ENCODE data around the gene CEBPG. TPM values are rescaled to one million over a fixed set of nuclear protein-coding genes. Genes with fewer than 3 reads are reported as not detected.

CEBPG gene
- total RNA-seq, 2 donors from 2014 or later = 20.3 to 28.8 TPM

GRCh38 chr19:33405553-33406461, 32.3 kb downstream of the CEBPG start:
- DNase-seq (ENCODE audit: low spot score in 2 of 2) (no peak), ATAC-seq (peak in 1 of 2 donors; percentile 34)
- Mint-ChIP-seq H3K36me3 (no peaks in the 10 kb centered on the region), H3K9me3 (no peaks in the 10 kb centered on the region), H3K27ac (peak overlapping the region; percentile 8 to 50)

GRCh38 chr19:33406521-33407139, 33.1 kb downstream of the CEBPG start:
- peak overlapping the region in 1 of 2 donors; percentile 8 for H3K27ac Mint-ChIP-seq
- no peaks in the 10 kb centered on the region for H3K9me3 Mint-ChIP-seq
- peak; percentile 77 to 83 for ATAC-seq
- no peaks in the 10 kb centered on the region for H3K36me3 Mint-ChIP-seq
- DNase-seq (ENCODE audit: low spot score in 2 of 2) = peak; percentile 71 to 86

- no peaks in the 10 kb centered on the region for H3K9me3 Mint-ChIP-seq
- H3K27ac Mint-ChIP-seq = no peak overlapping the region
- ATAC-seq (peak in 1 of 2 donors; percentile 18), DNase-seq (ENCODE audit: low spot score in 2 of 2) (no peak)
- H3K36me3 Mint-ChIP-seq = no peaks in the 10 kb centered on the region
Observed at GRCh38 chr19:33407140-33407551, 33.6 kb downstream of the CEBPG start.

GRCh38 chr19:33407716-33408115, 34.2 kb downstream of the CEBPG start:
- Mint-ChIP-seq H3K9me3 (no peaks in the 10 kb centered on the region), H3K36me3 (no peaks in the 10 kb centered on the region), H3K27ac (no peak overlapping the region)
- DNase-seq (ENCODE audit: low spot score in 2 of 2) (no peak), ATAC-seq (no peak)

- Mint-ChIP-seq H3K9me3 (no peaks in the 10 kb centered on the region), H3K36me3 (no peaks in the 10 kb centered on the region), H3K27ac (no peak overlapping the region)
- ATAC-seq (no peak), DNase-seq (ENCODE audit: low spot score in 2 of 2) (no peak)
Observed at GRCh38 chr19:33408116-33408515, 34.6 kb downstream of the CEBPG start.

- Mint-ChIP-seq H3K27ac (peak overlapping the region in 1 of 2 donors; percentile 14), H3K36me3 (no peaks in the 10 kb centered on the region), H3K9me3 (no peaks in the 10 kb centered on the region)
- ATAC-seq = no peak
- no peak for DNase-seq (ENCODE audit: low spot score in 2 of 2)
Observed at GRCh38 chr19:33408538-33409434, 35.3 kb downstream of the CEBPG start.

GRCh38 chr19:33409906-33410685, 36.6 kb downstream of the CEBPG start:
- DNase-seq (ENCODE audit: low spot score in 2 of 2) = no peak
- Mint-ChIP-seq H3K36me3 (no peaks in the 10 kb centered on the region), H3K9me3 (no peaks in the 10 kb centered on the region), H3K27ac (no peak overlapping the region)
- ATAC-seq = no peak

GRCh38 chr19:33410915-33411401, 37.4 kb downstream of the CEBPG start:
- H3K9me3 Mint-ChIP-seq = no peaks in the 10 kb centered on the region
- ATAC-seq = no peak
- no peak overlapping the region for H3K27ac Mint-ChIP-seq

GRCh38 chr19:33411621-33412180, 38.2 kb downstream of the CEBPG start:
- H3K36me3 Mint-ChIP-seq = no peaks in the 10 kb centered on the region
- no peak overlapping the region for H3K27ac Mint-ChIP-seq
- no peaks in the 10 kb centered on the region for H3K9me3 Mint-ChIP-seq
- ATAC-seq (no peak), DNase-seq (ENCODE audit: low spot score in 2 of 2) (no peak)

More at GRCh38 chr19:33410915-33411401, 37.4 kb downstream of the CEBPG start:
- no peaks in the 10 kb centered on the region for H3K36me3 Mint-ChIP-seq
- no peak for DNase-seq (ENCODE audit: low spot score in 2 of 2)

- Mint-ChIP-seq H3K27ac (no peak overlapping the region), H3K36me3 (no peaks in the 10 kb centered on the region), H3K9me3 (no peaks in the 10 kb centered on the region)
- DNase-seq (ENCODE audit: low spot score in 2 of 2) = no peak
- no peak for ATAC-seq
Observed at GRCh38 chr19:33412601-33413425, 39.3 kb downstream of the CEBPG start.

GRCh38 chr19:33413426-33413725, 39.9 kb downstream of the CEBPG start:
- no peak for DNase-seq (ENCODE audit: low spot score in 2 of 2)
- Mint-ChIP-seq H3K9me3 (no peaks in the 10 kb centered on the region), H3K27ac (no peak overlapping the region), H3K36me3 (no peaks in the 10 kb centered on the region)
- ATAC-seq = no peak

GRCh38 chr19:33413868-33414666, 40.6 kb downstream of the CEBPG start:
- no peak overlapping the region for H3K27ac Mint-ChIP-seq
- H3K9me3 Mint-ChIP-seq = no peaks in the 10 kb centered on the region
- DNase-seq (ENCODE audit: low spot score in 2 of 2) (no peak), ATAC-seq (no peak)
- H3K36me3 Mint-ChIP-seq = no peaks in the 10 kb centered on the region

- H3K27ac Mint-ChIP-seq = no peak overlapping the region
- no peaks in the 10 kb centered on the region for H3K36me3 Mint-ChIP-seq
- ATAC-seq (no peak), DNase-seq (ENCODE audit: low spot score in 2 of 2) (no peak)
- H3K9me3 Mint-ChIP-seq = no peaks in the 10 kb centered on the region
Observed at GRCh38 chr19:33414667-33415605, 41.4 kb downstream of the CEBPG start.
